ENCODE measurements around the gene NBR1.
"Not testable (repeated sequence)": the region's sequence is repeated elsewhere in the genome, so short reads cannot be mapped to it uniquely, and the experiment has no call there.

The NBR1 gene

DNA sequence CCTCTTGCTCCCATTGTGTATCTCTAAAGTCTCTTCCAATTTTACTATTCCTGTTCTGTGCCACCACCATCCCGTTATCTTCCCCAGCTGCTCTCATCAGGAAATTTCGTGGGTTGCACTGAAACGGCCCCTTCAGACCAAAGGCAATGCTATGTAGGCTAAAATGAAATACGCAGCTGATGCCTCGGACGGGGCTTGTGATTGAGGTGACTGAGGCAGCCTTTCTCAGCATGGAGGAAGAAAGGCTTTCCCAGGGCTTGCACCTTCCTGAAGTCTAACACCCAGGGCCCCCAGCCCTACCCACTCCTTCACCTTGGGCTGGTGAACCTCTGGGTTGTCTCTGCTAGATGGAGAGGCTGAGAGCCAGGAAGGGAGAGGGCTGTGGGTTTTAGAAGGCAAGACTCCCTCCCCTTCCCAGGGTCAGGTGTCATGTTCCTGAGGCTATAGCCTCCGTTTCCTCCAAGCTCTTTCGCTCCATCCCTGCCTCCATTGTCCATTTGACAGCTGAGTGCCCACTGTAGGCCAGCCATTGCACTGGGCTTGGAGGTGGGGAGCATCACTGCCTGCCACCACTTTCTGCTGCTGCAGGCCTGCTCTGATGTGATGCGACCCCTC, 49.6 kb downstream of the NBR1 start:
- TF ChIP-seq, protein P1, sequence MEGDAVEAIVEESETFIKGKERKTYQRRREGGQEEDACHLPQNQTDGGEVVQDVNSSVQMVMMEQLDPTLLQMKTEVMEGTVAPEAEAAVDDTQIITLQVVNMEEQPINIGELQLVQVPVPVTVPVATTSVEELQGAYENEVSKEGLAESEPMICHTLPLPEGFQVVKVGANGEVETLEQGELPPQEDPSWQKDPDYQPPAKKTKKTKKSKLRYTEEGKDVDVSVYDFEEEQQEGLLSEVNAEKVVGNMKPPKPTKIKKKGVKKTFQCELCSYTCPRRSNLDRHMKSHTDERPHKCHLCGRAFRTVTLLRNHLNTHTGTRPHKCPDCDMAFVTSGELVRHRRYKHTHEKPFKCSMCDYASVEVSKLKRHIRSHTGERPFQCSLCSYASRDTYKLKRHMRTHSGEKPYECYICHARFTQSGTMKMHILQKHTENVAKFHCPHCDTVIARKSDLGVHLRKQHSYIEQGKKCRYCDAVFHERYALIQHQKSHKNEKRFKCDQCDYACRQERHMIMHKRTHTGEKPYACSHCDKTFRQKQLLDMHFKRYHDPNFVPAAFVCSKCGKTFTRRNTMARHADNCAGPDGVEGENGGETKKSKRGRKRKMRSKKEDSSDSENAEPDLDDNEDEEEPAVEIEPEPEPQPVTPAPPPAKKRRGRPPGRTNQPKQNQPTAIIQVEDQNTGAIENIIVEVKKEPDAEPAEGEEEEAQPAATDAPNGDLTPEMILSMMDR (IDR thresholded peaks at IDR 0.05) = no peak

DNA sequence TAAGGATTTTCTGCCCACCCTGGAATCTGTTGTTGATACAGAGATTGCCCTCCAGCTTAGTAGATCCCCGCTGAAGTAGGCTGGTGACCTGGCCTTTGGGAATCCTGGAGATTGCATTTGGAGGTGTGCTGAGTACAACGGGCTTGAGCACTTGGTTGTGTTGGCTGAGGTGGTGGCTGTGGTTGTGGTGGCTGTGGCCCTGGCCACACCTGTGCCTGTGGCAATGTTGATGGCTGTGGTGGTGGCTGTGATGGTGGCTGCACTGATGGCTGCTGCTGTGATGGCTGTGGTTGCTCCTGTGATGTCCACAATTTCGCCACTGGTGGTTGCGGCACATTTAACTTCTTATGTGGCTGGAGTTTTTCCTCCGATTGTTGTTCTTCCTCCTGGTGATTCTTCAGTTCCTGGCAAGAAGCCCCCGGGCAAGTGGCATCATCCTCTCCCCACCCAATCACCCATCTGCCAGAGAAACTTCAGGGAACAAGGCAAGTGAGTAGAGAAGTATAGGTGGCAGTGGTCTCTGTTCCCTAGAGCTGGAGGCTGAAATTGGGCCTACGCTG, 53.2 kb downstream of the NBR1 start:
- TF ChIP-seq, protein P1 (IDR thresholded peaks at IDR 0.05) = no peak

DNA sequence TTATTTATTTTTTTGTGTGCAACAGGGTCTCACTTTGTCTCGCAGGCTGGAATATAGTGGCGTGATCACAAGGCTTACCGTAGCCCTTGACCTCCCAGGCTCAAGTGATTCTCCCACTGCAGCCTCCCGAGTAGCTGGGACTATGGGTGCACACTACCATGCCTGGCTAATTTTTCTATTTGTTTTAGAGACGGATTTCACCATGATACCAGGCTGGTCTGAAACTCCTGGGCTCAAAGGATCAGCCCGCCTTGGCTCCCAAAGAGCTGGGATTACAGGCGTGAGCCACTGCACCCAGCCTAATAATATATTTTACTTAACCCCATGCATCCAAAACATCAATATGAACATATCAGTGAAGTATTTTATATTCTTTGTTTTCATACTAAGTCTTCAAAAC, 55.4 kb downstream of the NBR1 start:
- TF ChIP-seq, protein P1 (IDR thresholded peaks at IDR 0.05) = no peak

DNA sequence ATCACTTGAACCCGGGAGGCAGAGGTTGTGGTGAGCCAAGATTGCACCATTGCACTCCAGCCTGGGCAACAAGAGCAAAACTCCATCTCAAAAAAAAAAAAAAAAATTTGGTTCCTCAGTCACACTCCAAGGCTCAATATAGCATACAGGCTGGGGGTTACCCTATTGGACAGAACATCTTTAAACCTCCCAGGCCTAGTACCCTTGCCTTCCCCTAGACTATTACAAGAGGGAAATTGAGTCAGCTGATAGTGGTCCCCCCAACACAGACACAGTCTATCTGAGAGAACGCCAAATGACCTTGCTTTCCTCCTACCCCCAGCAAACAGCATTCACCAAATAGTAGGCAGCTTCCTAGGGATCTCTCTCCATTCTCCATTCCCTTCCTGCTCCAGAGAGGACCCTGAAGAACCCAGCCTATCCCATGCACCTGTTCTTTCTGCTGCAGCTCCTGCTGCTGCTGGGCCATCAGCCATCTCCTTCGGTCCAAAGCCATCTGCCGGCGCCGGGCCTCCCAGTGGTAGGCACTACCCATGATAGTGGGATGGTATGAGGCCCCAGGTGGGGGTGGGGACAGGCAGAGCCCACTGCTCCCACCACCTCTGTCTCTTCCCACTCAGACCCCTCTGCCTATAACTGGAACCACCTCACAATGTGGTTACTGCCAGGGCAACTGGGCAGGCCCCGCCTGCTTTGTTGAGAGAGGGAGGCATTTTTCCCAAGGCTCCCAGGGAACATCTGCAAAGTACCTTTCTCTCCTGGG, 57.2 kb downstream of the NBR1 start, which contains the start of gene CCDC200:
CCDC200 (minus strand) TSS at position 604 of the 763 bp plus-strand sequence; CDS start at position 535, 69 bp downstream.
- TF ChIP-seq, protein P1 (IDR thresholded peaks at IDR 0.05) = not testable (repeated sequence)

DNA sequence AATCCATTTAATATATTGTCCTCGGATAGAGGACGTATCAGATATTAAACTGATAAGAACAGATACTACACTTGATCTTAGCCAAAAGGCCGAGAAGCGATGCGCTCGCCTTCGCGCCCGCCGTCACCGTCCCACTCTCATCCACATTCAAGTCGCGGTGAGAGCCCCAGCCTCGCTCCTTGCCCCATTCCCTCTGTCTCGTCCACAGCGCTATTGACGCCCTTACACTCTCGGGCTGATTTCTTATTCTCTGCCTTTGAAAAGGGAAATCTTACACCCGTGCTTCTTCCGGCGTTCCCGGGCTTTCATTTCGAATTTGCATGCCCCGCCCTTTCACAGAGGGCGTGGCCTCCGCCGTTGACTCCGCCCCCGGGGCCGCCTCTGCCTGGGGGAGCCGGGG, 62.9 kb downstream of the NBR1 start, which contains the start of gene RNU2-1:
RNU2-1 (minus strand) TSS at position 101 of the 400 bp plus-strand sequence.
- TF ChIP-seq, protein P1 (IDR thresholded peaks at IDR 0.05) = not testable (repeated sequence)

Data from LNCAP (cell line).